ENCODE data around the gene NTRK1.

The NTRK1 gene

GRCh38 chr1:156857532-156857931, 3.1 kb upstream of the NTRK1 start:
- no peak for DNase-seq (ENCODE audit: low spot score)

DNA sequence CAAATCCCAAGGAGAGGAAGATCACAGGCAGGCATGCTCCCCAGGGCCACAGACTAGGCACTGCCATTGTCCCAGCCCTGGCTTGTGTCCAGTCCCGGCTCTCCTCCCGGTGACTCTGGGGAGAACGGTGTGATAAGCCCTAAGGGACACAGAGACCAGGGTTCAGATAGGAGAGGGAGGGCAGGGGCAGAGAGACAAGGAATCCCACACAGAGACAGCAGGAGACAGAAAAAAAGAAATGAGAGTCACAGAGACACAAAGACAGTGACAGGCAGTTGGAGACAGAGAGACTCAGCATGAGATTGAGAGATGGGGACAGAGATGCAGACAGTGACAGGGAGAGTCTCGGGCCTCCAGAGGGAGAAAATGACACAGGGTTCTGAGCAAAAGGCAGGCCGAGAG, 2.1 kb upstream of the NTRK1 start:
- no peak for DNase-seq (ENCODE audit: low spot score)

DNA sequence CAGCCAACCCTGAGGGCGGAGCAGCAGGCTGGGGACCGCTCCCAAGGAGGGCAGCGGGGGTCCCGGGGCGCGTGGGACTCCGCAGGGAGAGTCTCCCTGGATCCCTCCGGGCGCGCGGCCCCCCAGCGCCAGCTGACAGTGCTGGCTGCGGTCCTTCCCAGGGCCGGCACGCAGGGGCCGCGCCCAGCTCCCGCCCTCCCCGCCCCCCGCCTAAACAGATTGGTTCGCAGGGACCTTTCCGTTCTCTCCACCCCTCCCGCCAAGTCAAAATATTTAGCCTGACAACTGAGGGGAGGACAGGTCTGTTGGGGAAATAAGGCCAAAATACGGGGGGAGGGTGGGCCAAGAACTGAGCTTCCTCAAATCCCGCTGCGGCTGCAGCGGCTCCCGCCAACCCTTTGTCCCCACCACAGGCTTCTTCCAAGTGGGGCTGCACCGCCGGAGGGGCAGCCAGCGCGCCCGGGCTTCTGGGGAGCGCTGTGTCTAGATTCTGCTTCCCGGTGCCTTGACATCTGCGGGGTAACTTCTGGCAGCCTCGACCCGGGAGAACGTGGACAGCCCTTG, 1.6 kb upstream of the NTRK1 start, which contains the start of gene INSRR:
INSRR (minus strand) TSS at position 159 of the 564 bp plus-strand sequence. CDS start 496 bp downstream, outside the sequence.
- no peak for DNase-seq (ENCODE audit: low spot score)

DNA sequence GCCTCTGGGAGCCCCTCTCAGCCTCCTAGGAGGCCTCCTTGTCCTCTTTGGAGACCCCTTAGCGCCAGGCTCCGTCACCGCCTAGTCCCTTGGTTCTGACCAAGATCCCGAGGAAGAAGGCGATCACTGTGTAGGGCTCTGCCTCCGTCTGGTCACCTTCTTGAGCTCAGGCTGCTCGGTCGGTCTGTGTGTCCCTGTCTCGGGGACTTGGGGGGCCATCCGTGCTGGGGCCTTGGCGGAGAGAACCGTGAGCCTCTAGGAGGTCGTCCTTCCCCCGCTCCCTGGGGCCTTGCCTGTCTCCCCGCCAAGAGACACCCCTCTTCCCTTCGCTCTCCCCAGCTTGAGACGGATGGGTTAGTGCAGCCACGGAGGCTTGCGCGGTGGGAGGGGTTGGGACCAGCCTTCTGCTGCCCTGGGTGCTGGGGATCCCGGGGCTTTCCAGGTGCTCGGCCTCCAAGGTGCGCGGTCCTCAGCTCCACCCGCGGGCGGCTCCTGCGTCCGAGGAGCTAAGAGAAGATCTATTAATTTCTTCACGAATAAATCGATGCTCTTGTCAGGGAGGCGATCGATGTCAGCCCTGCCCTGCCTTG, 1.0 kb upstream of the NTRK1 start:
- DNase-seq (ENCODE audit: low spot score), result no peak

GRCh38 chr1:156860113-156860627, 495 bp upstream of the NTRK1 start:
- peak; percentile 73 for DNase-seq (ENCODE audit: low spot score)

- DNase-seq (ENCODE audit: low spot score), result no peak
These were observed 1.9 kb downstream of the NTRK1 start for GRCh38 chr1:156862584-156862983.

DNA sequence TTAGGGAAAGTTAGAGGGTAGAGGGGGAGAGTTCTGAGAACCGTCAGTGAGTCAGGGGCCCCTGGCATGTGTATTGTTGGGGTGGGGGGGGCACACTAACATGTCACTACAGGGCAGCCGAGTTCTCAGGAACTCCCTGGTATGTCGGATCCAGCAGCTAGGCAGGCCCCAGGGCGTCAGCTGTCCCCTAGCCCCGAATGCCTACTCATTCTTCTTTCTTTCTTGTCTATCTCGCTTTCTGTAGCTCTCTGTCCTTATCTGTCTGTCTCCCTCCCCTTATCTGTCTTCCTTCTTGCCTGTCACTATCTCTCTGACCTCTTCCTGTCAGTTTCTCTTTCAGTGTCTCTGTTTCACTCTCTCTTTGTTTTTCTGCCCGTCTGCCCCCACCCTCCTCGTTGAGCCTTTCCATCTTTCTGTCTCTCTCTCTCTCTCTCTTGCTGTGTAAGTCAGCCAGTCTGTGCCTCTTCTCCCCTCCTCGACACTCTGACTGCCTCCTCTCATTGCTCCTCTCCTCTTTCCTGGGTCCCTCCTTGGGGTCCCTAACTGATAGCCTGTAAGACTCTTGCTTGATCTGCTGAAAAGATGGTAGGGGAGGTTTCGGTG, 2.4 kb downstream of the NTRK1 start:
- DNase-seq (ENCODE audit: low spot score), result no peak

GRCh38 chr1:156863631-156864030, 3.0 kb downstream of the NTRK1 start:
- no peak for DNase-seq (ENCODE audit: low spot score)

DNA sequence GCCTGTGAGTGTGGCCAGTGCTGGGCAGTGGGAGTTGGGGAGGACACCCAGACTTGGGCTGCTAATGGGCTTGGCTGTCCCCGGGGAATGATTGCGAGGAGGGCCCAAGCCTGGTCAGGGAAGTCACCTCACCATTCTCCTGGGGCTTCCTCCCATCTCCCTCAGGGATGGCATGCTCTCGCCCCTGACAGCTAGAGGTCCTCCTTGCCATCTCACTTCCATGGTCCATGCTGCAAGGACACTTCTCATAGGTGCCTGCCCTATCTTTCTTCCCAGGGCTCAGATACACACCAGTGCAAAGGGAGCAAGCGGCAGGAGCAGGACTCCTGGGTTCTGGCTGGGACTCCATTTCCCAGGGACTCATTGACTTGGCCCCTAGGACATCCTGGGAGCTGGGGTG, 4.1 kb downstream of the NTRK1 start:
- DNase-seq (ENCODE audit: low spot score), result no peak

- DNase-seq (ENCODE audit: low spot score), result no peak
These were observed 4.6 kb downstream of the NTRK1 start for GRCh38 chr1:156865258-156865657.

GRCh38 chr1:156865865-156866248, 5.2 kb downstream of the NTRK1 start:
- DNase-seq (ENCODE audit: low spot score), result no peak

- DNase-seq (ENCODE audit: low spot score), result no peak
These were observed 5.7 kb downstream of the NTRK1 start for GRCh38 chr1:156866249-156866909.

GRCh38 chr1:156868341-156868740, 7.7 kb downstream of the NTRK1 start:
- DNase-seq (ENCODE audit: low spot score), result no peak

DNA sequence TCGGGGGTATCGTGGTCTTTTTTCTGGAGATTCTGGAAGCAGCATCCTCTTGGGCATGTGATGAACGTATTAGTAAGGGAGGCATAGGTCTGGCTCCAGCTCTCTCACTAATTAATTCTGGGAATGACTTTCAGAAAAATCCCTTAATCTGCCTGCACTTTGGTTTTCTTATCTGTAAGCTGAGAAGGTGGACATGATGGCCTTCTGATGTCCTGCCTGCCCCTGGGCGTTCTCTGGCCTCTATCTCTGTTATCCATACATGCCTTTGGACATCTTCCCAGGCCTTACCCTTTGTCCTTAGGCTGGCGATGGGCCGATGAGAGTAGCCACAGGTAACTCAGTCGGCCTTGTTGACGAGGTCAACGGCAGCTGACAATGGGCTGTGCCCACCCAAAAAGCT, 8.8 kb downstream of the NTRK1 start:
- no peak for DNase-seq (ENCODE audit: low spot score)

DNA sequence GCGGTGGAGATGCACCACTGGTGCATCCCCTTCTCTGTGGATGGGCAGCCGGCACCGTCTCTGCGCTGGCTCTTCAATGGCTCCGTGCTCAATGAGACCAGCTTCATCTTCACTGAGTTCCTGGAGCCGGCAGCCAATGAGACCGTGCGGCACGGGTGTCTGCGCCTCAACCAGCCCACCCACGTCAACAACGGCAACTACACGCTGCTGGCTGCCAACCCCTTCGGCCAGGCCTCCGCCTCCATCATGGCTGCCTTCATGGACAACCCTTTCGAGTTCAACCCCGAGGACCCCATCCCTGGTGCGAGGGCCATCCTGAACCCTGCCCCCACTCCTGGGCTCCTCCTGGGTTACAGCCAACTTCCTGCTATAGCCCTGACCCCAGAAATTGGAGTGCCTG, 13.0 kb downstream of the NTRK1 start:
- no peak for DNase-seq (ENCODE audit: low spot score)

DNA sequence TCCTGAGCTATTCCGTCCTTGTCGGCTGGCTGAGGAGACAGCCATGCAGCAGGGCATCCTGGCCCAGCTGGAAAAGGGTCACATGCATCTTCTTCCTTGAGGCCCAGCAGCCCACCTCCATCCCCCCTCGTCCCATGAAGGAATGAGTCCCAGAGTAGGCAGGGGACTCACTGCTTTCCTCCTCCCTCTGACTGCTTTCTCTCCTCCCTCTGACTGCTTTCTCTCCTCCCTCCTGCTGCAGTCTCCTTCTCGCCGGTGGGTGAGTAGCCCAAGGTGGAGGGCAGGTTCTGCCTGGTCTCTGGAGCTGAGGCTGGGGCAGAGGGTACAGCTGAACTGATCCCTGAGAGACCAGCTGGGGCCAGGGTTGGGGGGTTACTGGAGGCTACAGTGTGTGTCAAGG, 13.5 kb downstream of the NTRK1 start:
- no peak for DNase-seq (ENCODE audit: low spot score)

GRCh38 chr1:156874572-156875340, 14.1 kb downstream of the NTRK1 start:
- DNase-seq (ENCODE audit: low spot score), result no peak

DNA sequence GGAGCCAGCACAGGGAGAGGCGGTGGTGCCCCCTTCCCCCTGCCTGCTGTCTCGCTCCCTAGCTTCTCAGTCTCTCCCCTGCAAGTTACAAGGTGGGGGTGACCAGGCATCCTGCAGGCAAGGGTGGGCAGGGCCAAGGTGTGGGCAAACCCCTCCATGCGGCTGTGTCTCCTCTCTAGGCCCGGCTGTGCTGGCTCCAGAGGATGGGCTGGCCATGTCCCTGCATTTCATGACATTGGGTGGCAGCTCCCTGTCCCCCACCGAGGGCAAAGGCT, 14.6 kb downstream of the NTRK1 start:
- DNase-seq (ENCODE audit: low spot score), result no peak

- no peak for DNase-seq (ENCODE audit: low spot score)
These were observed 15.6 kb downstream of the NTRK1 start for GRCh38 chr1:156876281-156876680.

GRCh38 chr1:156877433-156878170, 16.9 kb downstream of the NTRK1 start:
- DNase-seq (ENCODE audit: low spot score), result no peak

GRCh38 chr1:156879876-156880275, 19.2 kb downstream of the NTRK1 start:
- DNase-seq (ENCODE audit: low spot score), result no peak

GRCh38 chr1:156880473-156880872, 19.8 kb downstream of the NTRK1 start:
- no peak for DNase-seq (ENCODE audit: low spot score)

All from germinal center (tissue), 1 donor.